Breast epithelium (tissue), 4 donors: ENCODE measurements around the gene GTF2H4. TPM values are rescaled to one million over a fixed set of nuclear protein-coding genes. Genes with fewer than 3 reads are reported as not detected.
"Not testable (repeated sequence)": the region's sequence is repeated elsewhere in the genome, so short reads cannot be mapped to it uniquely, and the experiment has no call there.

ENCODE experiments used
- DNase-seq, 2 donors: peaks; one replicate each; pipeline ENCODE4 v3.0.0-alpha.2; 2019; ENCODE audit warnings: low spot score in 2 of 2
- H3K27ac ChIP-seq, 2 donors: fragments of 200-600 bp; sonication (generic) in 1 of 2; one replicate each; pipeline ENCODE4 v1.5.1; 2016 to 2019; ENCODE audit warnings: mild to moderate bottlenecking in 1 of 2
- H3K27me3 ChIP-seq, 2 donors: fragments of 200-600 bp; sonication (generic) in 1 of 2; one replicate each; pipeline versions ENCODE4 v1.5.1 to v1.6.0; 2017 to 2019; ENCODE audit warnings: control low read depth in 1 of 2, mild to moderate bottlenecking in 1 of 2
- H3K36me3 ChIP-seq: fragments of 200-600 bp; one replicate; pipeline ENCODE4 v1.5.1; 2019
- H3K4me1 ChIP-seq, 2 donors: fragments of 200-600 bp; sonication (generic); one replicate each; pipeline ENCODE4 v1.5.1; 2016 to 2019; ENCODE audit warnings: control low read depth in 1 of 2
- H3K4me3 ChIP-seq, 3 donors: fragments of 200-600 bp; sonication (generic); 1 replicate in 2 of 3; 2 replicates in 1 of 3; pipeline ENCODE4 v1.5.1; 2016 to 2019; ENCODE audit warnings: mild to moderate bottlenecking in 3 of 3, moderate library complexity in 2 of 3
- H3K9me3 ChIP-seq, 2 donors: fragments of 200-600 bp; sonication (generic) in 1 of 2; one replicate each; pipeline ENCODE4 v1.5.1; 2016 to 2019; ENCODE audit warnings: control low read depth in 1 of 2
- POLR2A ChIP-seq: fragments of 450-650 bp; IDR thresholded peaks from one replicate; pipeline ENCODE4 v1.6.1; 2016; ENCODE audit warnings: antibody characterized with exemption, mild to moderate bottlenecking, moderate library complexity
- POLR2AphosphoS5 ChIP-seq, 3 donors: sonication (generic); formaldehyde crosslinking; IDR thresholded peaks; one replicate each; pipeline ENCODE4 v1.6.1; 2017; ENCODE audit warnings: antibody characterized with exemption in 3 of 3
- intact Hi-C: fragments of 100-400 bp; cut with DNase I; formaldehyde crosslinking; loops from one replicate; pipeline ENCODE4 v1.15.1; 2023; ENCODE audit warnings: low total_unique reads
- total RNA-seq, 3 donors: library from RNA; depleted of rRNA; stranded (reverse); fragments of >200 nt; gene quantifications; one replicate each; pipeline ENCODE4 v1.1.0, GENCODE V29; 2016
- TF ChIP-seq, protein P1 (sequence below), 3 donors: fragments of 450-650 bp; IDR thresholded peaks; one replicate each; pipeline ENCODE4 v1.5.1; 2016 to 2017; ENCODE audit warnings: antibody characterized with exemption in 3 of 3, mild to moderate bottlenecking in 3 of 3, moderate library complexity in 3 of 3

The GTF2H4 gene
- total RNA-seq, 3 donors from 2014 or later = 10.4 to 13.4 (median 11.1) TPM

DNA sequence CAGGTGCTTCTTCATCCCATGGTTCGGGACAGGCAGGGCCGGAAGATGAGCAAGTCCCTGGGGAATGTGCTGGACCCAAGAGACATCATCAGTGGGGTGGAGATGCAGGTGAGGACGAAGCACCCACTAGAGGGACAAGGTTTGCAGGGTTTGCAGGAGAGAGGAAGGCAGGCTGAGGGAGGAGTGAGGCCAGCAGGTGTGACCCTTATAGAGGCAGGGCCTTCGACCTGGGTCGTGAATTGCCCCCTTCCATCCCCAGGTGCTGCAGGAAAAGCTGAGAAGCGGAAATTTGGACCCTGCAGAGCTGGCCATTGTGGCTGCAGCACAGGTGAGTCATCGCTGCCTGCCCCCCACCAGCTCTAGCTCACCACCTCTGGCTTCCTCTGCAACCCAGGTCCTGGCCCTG lies 14.4 kb downstream of the GTF2H4 start:
- H3K4me1 ChIP-seq = no peaks in the 10 kb centered on the region
- intact Hi-C loops = no loop called here
- peaks cover 6% of the 10 kb centered on the region for H3K36me3 ChIP-seq
- no peaks in the 10 kb centered on the region for H3K27me3 ChIP-seq
- H3K27ac ChIP-seq = no peak overlapping the region
- H3K9me3 ChIP-seq = no peaks in the 10 kb centered on the region
- TF ChIP-seq POLR2AphosphoS5 (IDR thresholded peaks at IDR 0.05) = no peak
- H3K4me3 ChIP-seq = no peak overlapping the region
- no peak for DNase-seq

DNA sequence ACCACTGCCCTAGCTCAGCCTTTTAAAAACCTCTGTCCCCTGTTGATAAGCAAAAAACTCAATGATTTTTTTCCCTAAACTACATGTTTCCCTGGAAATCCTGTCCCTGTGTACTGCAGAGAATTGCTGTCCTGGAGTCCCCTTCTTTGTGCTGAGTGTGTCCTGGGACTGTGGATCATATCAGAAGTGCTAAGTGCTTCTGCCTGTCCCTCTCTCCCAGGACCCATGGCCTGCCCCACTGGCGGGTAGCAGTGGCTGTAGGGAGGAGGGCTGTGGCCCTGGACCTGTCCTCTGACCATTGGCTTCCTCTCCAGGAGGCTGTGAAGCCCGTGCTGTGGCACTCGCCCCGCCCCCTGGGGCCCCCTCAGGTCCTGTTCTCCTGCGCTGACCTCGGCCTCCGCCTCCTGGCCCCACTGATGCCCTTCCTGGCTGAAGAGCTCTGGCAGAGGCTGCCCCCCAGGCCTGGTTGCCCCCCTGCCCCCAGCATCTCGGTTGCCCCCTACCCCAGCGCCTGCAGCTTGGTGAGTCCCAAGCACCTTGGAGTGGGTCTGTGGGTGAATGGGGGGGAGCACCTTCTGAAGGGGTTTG lies 16.1 kb downstream of the GTF2H4 start:
- intact Hi-C loops, H3K27me3 ChIP-seq, H3K36me3 ChIP-seq, H3K4me1 ChIP-seq, H3K9me3 ChIP-seq, DNase-seq, H3K27ac ChIP-seq, H3K4me3 ChIP-seq: not testable (repeated sequence)

DNA sequence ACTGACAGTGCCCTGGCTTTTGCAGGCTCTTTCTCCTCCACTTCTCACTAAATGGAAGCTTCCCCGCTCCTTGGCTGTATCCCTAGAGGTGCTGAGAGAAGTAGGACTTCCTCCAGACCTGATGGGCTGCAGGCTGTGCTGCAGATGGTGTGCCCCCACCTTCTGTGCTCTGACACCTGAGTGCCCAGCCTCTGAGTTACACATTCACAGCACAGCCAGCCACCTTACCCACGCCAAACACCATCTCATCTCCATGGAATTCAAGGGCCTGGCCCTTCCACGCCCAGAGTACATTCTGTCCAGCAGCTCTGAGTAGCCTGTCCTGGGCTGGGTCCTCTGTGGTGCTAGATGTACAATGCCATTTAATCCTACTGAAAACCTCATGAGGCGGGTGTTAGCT lies 18.6 kb downstream of the GTF2H4 start:
- Histone ChIP-seq H3K9me3 (peaks cover 0 to 7% of the 10 kb centered on the region in 2 donors), H3K4me1 (no peaks in the 10 kb centered on the region), H3K27me3 (no peaks in the 10 kb centered on the region), H3K4me3 (no peak overlapping the region), H3K36me3 (peaks cover 6% of the 10 kb centered on the region), H3K27ac (no peak overlapping the region)
- no peak for DNase-seq
- intact Hi-C loops = no loop called here
- TF ChIP-seq POLR2A = no peak
- TF ChIP-seq, protein P1, sequence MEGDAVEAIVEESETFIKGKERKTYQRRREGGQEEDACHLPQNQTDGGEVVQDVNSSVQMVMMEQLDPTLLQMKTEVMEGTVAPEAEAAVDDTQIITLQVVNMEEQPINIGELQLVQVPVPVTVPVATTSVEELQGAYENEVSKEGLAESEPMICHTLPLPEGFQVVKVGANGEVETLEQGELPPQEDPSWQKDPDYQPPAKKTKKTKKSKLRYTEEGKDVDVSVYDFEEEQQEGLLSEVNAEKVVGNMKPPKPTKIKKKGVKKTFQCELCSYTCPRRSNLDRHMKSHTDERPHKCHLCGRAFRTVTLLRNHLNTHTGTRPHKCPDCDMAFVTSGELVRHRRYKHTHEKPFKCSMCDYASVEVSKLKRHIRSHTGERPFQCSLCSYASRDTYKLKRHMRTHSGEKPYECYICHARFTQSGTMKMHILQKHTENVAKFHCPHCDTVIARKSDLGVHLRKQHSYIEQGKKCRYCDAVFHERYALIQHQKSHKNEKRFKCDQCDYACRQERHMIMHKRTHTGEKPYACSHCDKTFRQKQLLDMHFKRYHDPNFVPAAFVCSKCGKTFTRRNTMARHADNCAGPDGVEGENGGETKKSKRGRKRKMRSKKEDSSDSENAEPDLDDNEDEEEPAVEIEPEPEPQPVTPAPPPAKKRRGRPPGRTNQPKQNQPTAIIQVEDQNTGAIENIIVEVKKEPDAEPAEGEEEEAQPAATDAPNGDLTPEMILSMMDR (IDR thresholded peaks at IDR 0.05) = no peak
- no peak for TF ChIP-seq POLR2AphosphoS5 (IDR thresholded peaks at IDR 0.05)

DNA sequence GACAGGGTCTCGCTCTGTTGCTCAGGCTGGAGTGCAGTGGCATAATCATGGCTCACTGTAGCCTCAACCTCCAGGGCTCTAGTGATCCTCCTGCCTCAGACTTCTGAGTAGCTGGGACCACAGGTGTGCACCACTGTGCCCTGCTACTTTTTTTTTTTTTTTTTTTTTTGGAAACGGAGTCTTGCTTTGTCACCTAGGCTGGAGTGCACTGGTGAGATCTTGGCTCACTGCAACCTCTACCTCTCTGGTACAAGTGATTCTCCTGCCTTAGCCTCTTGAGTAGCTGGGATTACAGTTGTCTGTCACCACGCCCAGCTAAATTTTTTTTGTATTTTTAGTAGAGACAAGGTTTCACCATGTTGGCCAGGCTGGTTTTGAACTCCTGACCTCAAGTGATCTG lies 19.1 kb downstream of the GTF2H4 start:
- H3K27me3 ChIP-seq, H3K4me3 ChIP-seq, H3K36me3 ChIP-seq, H3K9me3 ChIP-seq, H3K27ac ChIP-seq, DNase-seq, intact Hi-C loops, H3K4me1 ChIP-seq: not testable (repeated sequence)

DNA sequence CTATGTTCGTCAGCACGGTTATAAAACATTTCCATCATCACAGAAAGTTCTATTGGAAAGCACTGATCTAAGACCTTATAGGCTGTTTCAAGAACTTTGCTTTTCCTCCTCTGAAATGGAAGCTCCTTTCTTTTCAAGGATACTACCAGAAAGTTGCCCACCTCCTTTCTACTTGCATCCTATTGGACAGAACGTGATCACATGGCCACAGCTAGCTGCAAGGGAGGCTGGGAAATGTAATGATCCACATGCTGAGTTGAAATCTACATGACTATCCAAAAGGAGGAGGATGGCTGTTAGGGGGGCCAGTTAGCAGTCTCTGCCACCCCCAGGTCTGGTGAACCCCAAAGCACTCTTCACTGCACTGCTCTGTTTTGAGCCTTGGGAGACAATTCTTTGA lies 20.7 kb downstream of the GTF2H4 start:
- intact Hi-C loops = no loop called here
- Histone ChIP-seq H3K27ac (no peak overlapping the region), H3K9me3 (peaks cover 0 to 7% of the 10 kb centered on the region in 2 donors), H3K4me3 (no peak overlapping the region), H3K27me3 (no peaks in the 10 kb centered on the region), H3K4me1 (no peaks in the 10 kb centered on the region), H3K36me3 (no peaks in the 10 kb centered on the region)
- DNase-seq = no peak
- no peak for TF ChIP-seq POLR2A
- TF ChIP-seq POLR2AphosphoS5 (IDR thresholded peaks at IDR 0.05) = no peak
- TF ChIP-seq, protein P1 (IDR thresholded peaks at IDR 0.05) = no peak

DNA sequence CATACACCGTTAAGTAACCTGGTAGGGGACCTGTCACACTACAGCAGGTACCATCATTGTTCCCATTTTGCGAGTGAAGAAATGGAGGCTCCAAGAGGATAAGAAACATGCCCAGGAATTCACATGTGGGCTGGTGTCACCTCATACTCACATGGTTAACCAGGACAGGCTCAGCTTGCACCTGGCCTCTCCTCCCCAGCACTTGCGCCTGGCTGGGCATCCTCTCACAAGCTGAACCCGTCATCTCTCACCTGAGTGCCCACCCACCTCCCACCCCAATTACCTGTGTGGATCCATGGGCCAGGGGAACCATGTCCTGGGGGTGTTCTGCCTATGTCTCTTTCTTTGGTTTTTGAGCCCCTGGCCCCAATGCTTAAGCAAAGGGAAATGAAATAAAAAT lies 22.5 kb downstream of the GTF2H4 start:
- Histone ChIP-seq H3K36me3 (no peaks in the 10 kb centered on the region), H3K9me3 (peaks cover 0 to 7% of the 10 kb centered on the region in 2 donors), H3K4me3 (no peak overlapping the region), H3K27ac (no peak overlapping the region), H3K27me3 (no peaks in the 10 kb centered on the region), H3K4me1 (no peaks in the 10 kb centered on the region)
- TF ChIP-seq POLR2AphosphoS5 (IDR thresholded peaks at IDR 0.05) (no peak), POLR2A (no peak)
- TF ChIP-seq, protein P1 (IDR thresholded peaks at IDR 0.05) = no peak
- intact Hi-C loops = no loop called here
- no peak for DNase-seq

DNA sequence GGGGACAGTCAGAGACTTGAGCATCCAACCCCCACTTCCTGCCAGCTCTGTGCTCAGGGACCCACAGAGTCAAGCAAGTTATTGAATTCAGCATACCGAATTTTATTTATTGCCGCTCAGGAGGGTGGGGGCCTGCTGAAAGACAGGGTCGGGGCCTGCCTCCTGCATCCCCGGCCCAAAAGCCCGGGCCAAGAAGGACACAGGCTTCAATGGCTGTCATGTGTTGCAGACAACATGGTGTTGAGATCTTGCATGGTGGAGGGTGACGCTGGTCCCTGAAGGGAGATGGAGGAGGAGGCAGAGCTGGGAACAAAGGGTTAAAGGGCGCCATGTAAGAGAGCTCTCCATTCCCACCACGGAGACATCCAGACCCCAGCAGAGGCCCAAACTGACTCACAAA lies 23.3 kb downstream of the GTF2H4 start:
- intact Hi-C loops = no loop called here
- no peak overlapping the region for H3K27ac ChIP-seq
- H3K27me3 ChIP-seq = no peaks in the 10 kb centered on the region
- H3K4me1 ChIP-seq = no peaks in the 10 kb centered on the region
- no peak overlapping the region for H3K4me3 ChIP-seq
- TF ChIP-seq, protein P1 (IDR thresholded peaks at IDR 0.05) = no peak
- TF ChIP-seq POLR2AphosphoS5 (IDR thresholded peaks at IDR 0.05) (no peak), POLR2A (no peak)
- no peak for DNase-seq
- no peaks in the 10 kb centered on the region for H3K36me3 ChIP-seq
- peaks cover 0 to 7% of the 10 kb centered on the region in 2 donors for H3K9me3 ChIP-seq
